ENCODE measurements around the gene DDX47.
"Not testable (repeated sequence)": the region's sequence is repeated elsewhere in the genome, so short reads cannot be mapped to it uniquely, and the experiment has no call there.

The DDX47 gene

GRCh38 chr12:12875301-12875700, 62.2 kb downstream of the DDX47 start:
- not testable (repeated sequence) for DNase-seq

- no peak for DNase-seq
Observed at GRCh38 chr12:12877153-12877768, 64.1 kb downstream of the DDX47 start.

DNA sequence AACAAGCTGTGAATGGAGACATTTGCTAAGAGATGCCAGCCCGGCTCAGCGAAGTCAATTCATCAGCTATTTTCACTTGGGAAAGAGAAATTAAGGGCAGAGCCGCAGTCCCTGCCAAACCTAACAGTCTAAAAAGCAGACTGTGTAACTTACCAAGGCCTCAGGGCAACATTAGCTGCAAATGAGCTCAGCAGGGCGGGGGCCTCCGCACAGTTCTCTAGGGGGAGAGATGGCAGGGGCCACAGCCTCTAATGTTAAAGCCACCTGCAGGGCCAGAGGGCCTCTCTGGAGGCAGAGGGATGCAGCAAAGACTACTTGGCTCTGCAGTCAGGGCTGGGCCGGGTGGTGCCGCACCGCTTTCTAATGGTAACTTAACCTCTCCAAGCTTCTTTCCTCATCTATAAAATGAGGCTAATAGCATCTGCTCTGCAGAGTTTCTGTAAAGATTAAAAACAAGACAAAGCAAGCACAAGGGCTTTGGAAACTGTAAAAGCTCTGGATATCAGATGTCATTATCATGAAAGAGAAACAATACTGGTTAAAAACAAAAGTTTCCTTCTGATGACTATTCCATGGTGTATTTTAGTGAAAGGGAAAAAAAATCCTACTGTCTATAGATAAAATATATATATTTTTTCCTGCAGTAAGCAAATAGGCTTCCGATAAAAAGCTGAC, 64.8 kb downstream of the DDX47 start:
- no peak for DNase-seq

Data from activated gamma-delta T cell (primary cell).